A549 (cell line): ENCODE measurements around the gene ASTL. TPM values are rescaled to one million over a fixed set of nuclear protein-coding genes. Genes with fewer than 3 reads are reported as not detected.

Experiments
- ATAC-seq, 2 experiments: fragments of 200-7000 bp in 1 of 2; fragments of >200 bp in 1 of 2; cut with Nextera tagmentation in 1 of 2; cut with Tn5 transposase in 1 of 2; 3 replicates each; pipeline versions ENCODE4 v1.8.0 to v1.9.1; 2018 to 2020; ENCODE audit warnings: mild to moderate bottlenecking in 1 of 2, moderate library complexity in 1 of 2
- CTCF ChIA-PET: fragments of 300-600 bp; sonication (Branson Sonifier 250); formaldehyde crosslinking; extraction: SDS; loops from one replicate; lab custom pipeline; 2021; ENCODE audit warnings: antibody characterized with exemption, inconsistent platforms; lab: Yijun Ruan, JAX
- POLR2A ChIA-PET: fragments of 350-600 bp; formaldehyde crosslinking; extraction: SDS; loops from one replicate; lab custom pipeline; 2021; ENCODE audit warnings: antibody characterized with exemption, inconsistent platforms; lab: Yijun Ruan, JAX
- DNase-seq, 2 experiments: peaks; one replicate each; pipeline versions ENCODE4 v3.0.0 to v3.0.0-alpha.2; 2011 to 2016; ENCODE audit warnings: low read depth in 1 of 2, low spot score in 1 of 2
- FAIRE-seq: peaks from 2 replicates; lab custom pipeline; 2011; peaks lifted over from hg19 to GRCh38; lab: Jason Lieb, UNC
- H3K27ac ChIP-seq, 2 experiments: fragments of >200 bp; sonication (Bioruptor Twin); formaldehyde crosslinking; 3 replicates each; pipeline ENCODE4 v1.5.1; 2016 to 2017
- H3K4me1 ChIP-seq: fragments of >200 bp; sonication (Bioruptor Twin); formaldehyde crosslinking; 3 replicates; pipeline ENCODE4 v1.6.1; 2016
- H3K4me2 ChIP-seq: fragments of >200 bp; sonication (Bioruptor Twin); formaldehyde crosslinking; 3 replicates; pipeline ENCODE4 v1.6.1; 2016
- H3K4me3 ChIP-seq: fragments of >200 bp; sonication (Bioruptor Twin); formaldehyde crosslinking; 3 replicates; pipeline ENCODE4 v1.5.1; 2016
- H3K9me3 ChIP-seq: fragments of >200 bp; sonication (Bioruptor Twin); formaldehyde crosslinking; 3 replicates; pipeline ENCODE4 v1.6.1; 2016
- ATOH8 ChIP-seq: fragments of 250-450 bp; sonication (Bioruptor Pico); IDR thresholded peaks from 2 replicates; pipeline ENCODE4 v1.5.0; 2020; ENCODE audit warnings: low read depth, mild to moderate bottlenecking, moderate library complexity
- BCL3 ChIP-seq: fragments of >200 bp; sonication (Bioruptor Twin); formaldehyde crosslinking; IDR thresholded peaks from 3 replicates; pipeline ENCODE4 v1.6.1; 2016
- CBX8 ChIP-seq: fragments of 200-600 bp; sonication (generic); IDR thresholded peaks from 2 replicates; pipeline ENCODE4 v1.6.1; 2016
- CHD2 ChIP-seq: fragments of 150-350 bp; IDR thresholded peaks from 2 replicates; pipeline ENCODE4 v1.6.1; 2014; ENCODE audit warnings: low read length; ENCODE audit not compliant: partially characterized antibody
- CTCF ChIP-seq: fragments of >200 bp; sonication (Bioruptor Twin); formaldehyde crosslinking; IDR thresholded peaks from 3 replicates; pipeline ENCODE4 v1.5.1; 2016
- EHF ChIP-seq: fragments of 250-450 bp; sonication (Bioruptor Pico); IDR thresholded peaks from 2 replicates; pipeline ENCODE4 v1.5.0; 2020; ENCODE audit warnings: mild to moderate bottlenecking
- EHMT2 ChIP-seq: fragments of 200-600 bp; sonication (generic); IDR thresholded peaks from 2 replicates; pipeline ENCODE4 v1.6.1; 2016; ENCODE audit warnings: antibody characterized with exemption, low read depth, mild to moderate bottlenecking, moderate library complexity
- ELK1 ChIP-seq: fragments of 150-350 bp; IDR thresholded peaks from 2 replicates; pipeline ENCODE4 v1.6.1; 2014; ENCODE audit warnings: low read depth, mild to moderate bottlenecking, low read length
- EP300 ChIP-seq, 2 experiments: fragments of >200 bp; sonication (Bioruptor Twin); formaldehyde crosslinking; IDR thresholded peaks; 2 replicates in 1 of 2; 3 replicates in 1 of 2; pipeline ENCODE4 v1.6.1; 2016 to 2017
- FOXS1 ChIP-seq: fragments of 250-450 bp; sonication (Bioruptor Pico); IDR thresholded peaks from 2 replicates; pipeline ENCODE4 v1.5.0; 2020; ENCODE audit warnings: mild to moderate bottlenecking, moderate library complexity
- GATA3 ChIP-seq: IDR thresholded peaks from 2 replicates; pipeline ENCODE4 v1.6.1; 2012; ENCODE audit warnings: borderline replicate concordance
- HDAC2 ChIP-seq: fragments of 200-600 bp; sonication (generic); IDR thresholded peaks from 2 replicates; pipeline ENCODE4 v1.6.1; 2016
- HES2 ChIP-seq: fragments of >200 bp; sonication (Bioruptor Twin); formaldehyde crosslinking; IDR thresholded peaks from 2 replicates; pipeline ENCODE4 v1.6.1; 2016
- HOXB13 ChIP-seq: fragments of 250-450 bp; sonication (Bioruptor Pico); IDR thresholded peaks from 2 replicates; pipeline ENCODE4 v1.5.0; 2020; ENCODE audit warnings: low read depth, mild to moderate bottlenecking, moderate library complexity
- MAFK ChIP-seq: fragments of 450-650 bp; IDR thresholded peaks from 2 replicates; pipeline ENCODE4 v1.6.1; 2014; ENCODE audit not compliant: partially characterized antibody
- MAZ ChIP-seq: fragments of 150-350 bp; IDR thresholded peaks from 2 replicates; pipeline ENCODE4 v1.6.1; 2014; ENCODE audit warnings: antibody characterized with exemption, low read depth, low read length, borderline replicate concordance
- NR3C1 ChIP-seq: fragments of >200 bp; sonication (Bioruptor Twin); formaldehyde crosslinking; IDR thresholded peaks from 3 replicates; pipeline ENCODE4 v1.6.1; 2017
- PBX3 ChIP-seq: IDR thresholded peaks from 2 replicates; pipeline ENCODE4 v1.6.1; 2012
- POLR2A ChIP-seq: IDR thresholded peaks from 2 replicates; pipeline ENCODE4 v1.6.1; 2012; ENCODE audit warnings: mild to moderate bottlenecking, low read length
- RAD21 ChIP-seq, 2 experiments: fragments of >200 bp in 1 of 2; sonication (Bioruptor Twin) in 1 of 2; formaldehyde crosslinking in 1 of 2; IDR thresholded peaks in 1 of 2; conservative IDR thresholded peaks in 1 of 2; 2 replicates in 1 of 2; 3 replicates in 1 of 2; pipeline ENCODE4 v1.6.1; 2012 to 2018; ENCODE audit warnings: inconsistent platforms in 1 of 2
- RCOR1 ChIP-seq: fragments of 150-350 bp; IDR thresholded peaks from 2 replicates; pipeline ENCODE4 v1.6.1; 2014; ENCODE audit warnings: antibody characterized with exemption, low read length, low read depth
- RFX5 ChIP-seq: fragments of 450-650 bp; IDR thresholded peaks from 2 replicates; pipeline ENCODE4 v1.7.1; 2014; ENCODE audit warnings: antibody characterized with exemption, mild to moderate bottlenecking, moderate library complexity
- ZFP36 ChIP-seq: fragments of 450-650 bp; IDR thresholded peaks from 2 replicates; pipeline ENCODE4 v1.6.1; 2014; ENCODE audit warnings: borderline replicate concordance; ENCODE audit not compliant: partially characterized antibody
- WGBS: methylation state at CpG from one replicate; pipeline ENCODE4 v1.1.6; 2017; ENCODE audit errors: missing lambda C conversion rate; 5-methylcytosine and 5-hydroxymethylcytosine counted together
- polyA plus RNA-seq, 4 experiments: library from polyadenylated mRNA; depleted of rRNA in 3 of 4; stranded (reverse); fragments of >200 nt; fragmentation: RNase III in 1 of 4; extraction: RNeasy Plus Mini Kit Qiagen cat#74134 plus additional on column Dnase treatment in 1 of 4; gene quantifications; 2 replicates in 3 of 4; 3 replicates in 1 of 4; pipeline ENCODE4 v1.2.3, GENCODE V29; 2011 to 2017
- TF ChIP-seq, protein P1 (sequence below): IDR thresholded peaks from 2 replicates; pipeline ENCODE4 v1.6.1; 2012

The ASTL gene
- polyA plus RNA-seq, 2 of the 4 experiments (the other 2 are of a cell fraction) = not detected

DNA sequence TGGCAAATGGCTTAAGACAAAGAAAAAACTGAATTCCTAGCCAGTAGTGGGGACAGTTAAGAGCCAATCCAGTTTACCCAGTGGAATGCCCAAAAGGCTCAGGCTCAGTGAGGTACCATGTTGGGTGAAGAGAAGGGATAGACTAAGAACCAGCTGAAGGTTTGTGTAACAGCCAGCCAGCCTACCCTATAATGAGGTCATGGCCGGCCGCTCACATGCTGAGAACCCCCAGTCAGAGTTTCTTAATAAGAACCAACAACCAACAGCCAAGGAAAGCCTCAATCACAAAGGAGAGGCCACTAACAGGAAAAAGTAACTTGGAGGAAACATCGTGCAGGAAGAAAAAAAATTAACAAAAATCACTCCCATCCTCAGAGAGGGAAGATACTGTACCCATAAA lies 32.3 kb upstream of the ASTL start:
- CTCF ChIA-PET = interaction anchor here (1.3 kb wide), 1 partner anchor 148 kb away, joined by 3 read pairs; no protein-coding TSS in a partner anchor
- no peak for DNase-seq
- no peak overlapping the region for H3K4me2 ChIP-seq
- no peak for TF ChIP-seq NR3C1
- TF ChIP-seq FOXS1 (CRISPR knock-in tag) = no peak
- no peak for TF ChIP-seq HOXB13 (CRISPR knock-in tag)
- no peak for TF ChIP-seq HES2
- no peak for TF ChIP-seq RFX5
- no peak for TF ChIP-seq MAFK
- TF ChIP-seq MAZ = no peak
- TF ChIP-seq, all 56 proteins: peak for 0
- Histone ChIP-seq H3K4me3 (no peak overlapping the region), H3K27ac (no peak overlapping the region), H3K4me1 (no peaks in the 10 kb centered on the region), H3K9me3 (0 out of 3 replicates have a peak, but pooled peaks cover 4% of the 10 kb centered on the region)
- no peak for ATAC-seq
- POLR2A ChIA-PET = no interaction called here
- 73% methylated on average over 3 of the region's 3 CpGs for WGBS
- no peak for FAIRE-seq

GRCh38 chr2:96169868-96170507 lies 31.7 kb upstream of the ASTL start:
- ChIA-PET POLR2A (no interaction called here), CTCF (no interaction called here)
- no peak overlapping the region for H3K4me3 ChIP-seq
- no peak overlapping the region for H3K27ac ChIP-seq
- DNase-seq (no peak), ATAC-seq (no peak), FAIRE-seq (no peak)
- 7% methylated on average over 2 of the region's 2 CpGs for WGBS
- no peak for TF ChIP-seq CBX8
- TF ChIP-seq RCOR1 = no peak
- no peak for TF ChIP-seq PBX3
- no peak for TF ChIP-seq EHMT2
- no peak for TF ChIP-seq GATA3
- no peak for TF ChIP-seq HOXB13 (CRISPR knock-in tag)
- no peak for TF ChIP-seq EHF (CRISPR knock-in tag)
- TF ChIP-seq ELK1 = no peak
- TF ChIP-seq MAZ = no peak
- TF ChIP-seq BCL3 = no peak
- H3K4me1 ChIP-seq = no peaks in the 10 kb centered on the region
- no peak overlapping the region for H3K4me2 ChIP-seq
- 0 out of 3 replicates have a peak, but pooled peaks cover 4% of the 10 kb centered on the region for H3K9me3 ChIP-seq

DNA sequence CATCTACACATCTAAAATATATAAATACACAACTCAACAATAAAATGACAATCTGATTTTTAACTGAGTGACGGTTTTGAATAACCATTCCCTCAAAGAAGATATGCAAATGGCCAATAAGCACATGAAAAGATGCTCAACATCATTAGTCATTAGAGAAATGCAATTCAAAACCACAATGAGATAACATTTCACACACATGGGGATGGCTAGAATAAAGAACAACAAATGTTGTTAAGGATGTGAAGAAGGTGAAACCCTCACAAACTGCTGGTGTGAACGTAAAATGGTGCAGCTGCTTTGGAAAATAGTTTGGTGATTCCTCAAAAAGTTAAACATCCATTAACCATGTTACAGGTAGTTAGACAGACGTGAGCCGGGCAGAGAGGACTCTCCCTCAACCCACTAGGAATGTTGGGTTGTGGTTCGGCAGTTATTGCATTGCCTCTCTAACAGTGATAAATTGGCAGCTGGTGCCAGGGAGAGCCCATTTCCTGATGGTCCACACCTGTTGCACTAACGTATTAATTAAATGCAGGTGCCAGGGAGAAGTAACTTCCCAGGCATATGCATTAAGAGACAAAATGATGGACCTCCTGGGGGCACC lies 29.2 kb upstream of the ASTL start:
- Histone ChIP-seq H3K4me3 (no peak overlapping the region), H3K4me1 (no peaks in the 10 kb centered on the region), H3K4me2 (no peak overlapping the region), H3K27ac (no peak overlapping the region), H3K9me3 (0 out of 3 replicates have a peak, but pooled peaks cover 4% of the 10 kb centered on the region)
- ATAC-seq (no peak), DNase-seq (no peak), FAIRE-seq (no peak)
- ChIA-PET POLR2A (no interaction called here), CTCF (interaction anchor here (0.6 kb wide), 1 partner anchor 10 kb away, joined by 3 read pairs; no protein-coding TSS in a partner anchor)
- WGBS = 59% methylated on average over 6 of the region's 6 CpGs
- TF ChIP-seq ZFP36 (no peak), POLR2A (no peak), HOXB13 (CRISPR knock-in tag) (no peak), RAD21 (conservative IDR thresholded peaks at IDR 0.05 in 1 of 2, IDR thresholded peaks at IDR 0.05 in 1 of 2) (no peak), HDAC2 (no peak), NR3C1 (no peak), ATOH8 (CRISPR knock-in tag) (no peak), CHD2 (no peak), PBX3 (no peak), EP300 (IDR thresholded peaks at IDR 0.05) (no peak), GATA3 (no peak), CTCF (no peak)
- TF ChIP-seq, protein P1, sequence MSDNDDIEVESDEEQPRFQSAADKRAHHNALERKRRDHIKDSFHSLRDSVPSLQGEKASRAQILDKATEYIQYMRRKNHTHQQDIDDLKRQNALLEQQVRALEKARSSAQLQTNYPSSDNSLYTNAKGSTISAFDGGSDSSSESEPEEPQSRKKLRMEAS = no peak
